ENCODE data around the gene CD70.
"Not testable (repeated sequence)": the region's sequence is repeated elsewhere in the genome, so short reads cannot be mapped to it uniquely, and the experiment has no call there.

CD70 gene

GRCh38 chr19:6551607-6552450, 39.1 kb downstream of the CD70 start:
- no peaks in the 10 kb centered on the region for H3K9me3 ChIP-seq (replicated peaks; ENCODE audit: insufficient read depth, low read length)

GRCh38 chr19:6551091-6551490, 39.9 kb downstream of the CD70 start:
- Histone ChIP-seq H3K36me3 (replicated peaks; ENCODE audit: insufficient read depth, low read length) (no peaks in the 10 kb centered on the region), H3K9me2 (replicated peaks; ENCODE audit: insufficient read depth, low read length) (no peaks in the 10 kb centered on the region), H3K4me1 (ENCODE audit: low read length) (peaks cover 5% of the 10 kb centered on the region; the same call in 1 of the 2 replicates), H3K4me3 (ENCODE audit: low read length) (no peak overlapping the region), H3K9me3 (replicated peaks; ENCODE audit: insufficient read depth, low read length) (0 out of 2 replicates have a peak, but pooled peaks cover 4% of the 10 kb centered on the region), H3K27ac (ENCODE audit: low read length) (no peak overlapping the region), H4K20me1 (ENCODE audit: insufficient read depth, low read length) (no peaks in the 10 kb centered on the region), H3K27me3 (replicated peaks; ENCODE audit: insufficient read depth, low read length) (peaks cover 16% of the 10 kb centered on the region), H2AFZ (ENCODE audit: low read length) (no peak overlapping the region), H3K9ac (ENCODE audit: low read length) (no peak overlapping the region), H3F3A (ENCODE audit: insufficient read depth, low read length) (peaks cover 10% of the 10 kb centered on the region; the same call in 1 of the 2 replicates), H3K4me2 (ENCODE audit: low read depth, low read length) (no peak overlapping the region), H3K79me2 (ENCODE audit: low read length) (no peaks in the 10 kb centered on the region)
- no peak for TF ChIP-seq EZH2 (optimal IDR thresholded peaks at IDR 0.05; ENCODE audit: low read depth, low read length)
- no peak for TF ChIP-seq EZH2phosphoT487 (IDR thresholded peaks at IDR 0.05; ENCODE audit: low read length)
- no peak for TF ChIP-seq CTCF (IDR thresholded peaks at IDR 0.05; ENCODE audit: low read length)
- no peak for DNase-seq

More at GRCh38 chr19:6551607-6552450, 39.1 kb downstream of the CD70 start:
- Histone ChIP-seq H3K4me2 (ENCODE audit: low read depth, low read length) (0 out of 2 replicates have a peak overlapping the region, but pooled peaks have one; percentile 1), H3K79me2 (ENCODE audit: low read length) (no peaks in the 10 kb centered on the region), H3F3A (ENCODE audit: insufficient read depth, low read length) (peaks cover 10% of the 10 kb centered on the region; the same call in 1 of the 2 replicates), H3K4me3 (ENCODE audit: low read length) (no peak overlapping the region), H4K20me1 (ENCODE audit: insufficient read depth, low read length) (no peaks in the 10 kb centered on the region), H3K27ac (ENCODE audit: low read length) (no peak overlapping the region), H3K9ac (ENCODE audit: low read length) (no peak overlapping the region), H3K9me2 (replicated peaks; ENCODE audit: insufficient read depth, low read length) (no peaks in the 10 kb centered on the region), H3K4me1 (ENCODE audit: low read length) (peaks cover 10% of the 10 kb centered on the region), H3K36me3 (replicated peaks; ENCODE audit: insufficient read depth, low read length) (no peaks in the 10 kb centered on the region), H3K27me3 (replicated peaks; ENCODE audit: insufficient read depth, low read length) (peaks cover 8% of the 10 kb centered on the region; the same call in 1 of the 2 replicates), H2AFZ (ENCODE audit: low read length) (no peak overlapping the region)
- no peak for DNase-seq
- no peak for TF ChIP-seq EZH2phosphoT487 (IDR thresholded peaks at IDR 0.05; ENCODE audit: low read length)
- TF ChIP-seq CTCF (IDR thresholded peaks at IDR 0.05; ENCODE audit: low read length), result peak; percentile 20

- not testable (repeated sequence) for H3K9ac ChIP-seq (ENCODE audit: low read length); H3K36me3 ChIP-seq (replicated peaks; ENCODE audit: insufficient read depth, low read length); H4K20me1 ChIP-seq (ENCODE audit: insufficient read depth, low read length); H3K9me2 ChIP-seq (replicated peaks; ENCODE audit: insufficient read depth, low read length); H3K27ac ChIP-seq (ENCODE audit: low read length); H3K4me2 ChIP-seq (ENCODE audit: low read depth, low read length); H3K9me3 ChIP-seq (replicated peaks; ENCODE audit: insufficient read depth, low read length); H2AFZ ChIP-seq (ENCODE audit: low read length); H3K79me2 ChIP-seq (ENCODE audit: low read length); H3K4me1 ChIP-seq (ENCODE audit: low read length); H3K4me3 ChIP-seq (ENCODE audit: low read length); DNase-seq
- H3F3A ChIP-seq (ENCODE audit: insufficient read depth, low read length), result peaks cover 10% of the 10 kb centered on the region; the same call in 1 of the 2 replicates
- H3K27me3 ChIP-seq (replicated peaks; ENCODE audit: insufficient read depth, low read length), result peaks cover 17% of the 10 kb centered on the region
Observed at GRCh38 chr19:6550679-6551078, 40.3 kb downstream of the CD70 start.

GRCh38 chr19:6543866-6544347, 47.0 kb downstream of the CD70 start:
- no peak overlapping the region for H3K9ac ChIP-seq (ENCODE audit: low read length)
- H2AFZ ChIP-seq (ENCODE audit: low read length), result no peak overlapping the region
- no peak overlapping the region for H3K4me3 ChIP-seq (ENCODE audit: low read length)
- H3K9me2 ChIP-seq (replicated peaks; ENCODE audit: insufficient read depth, low read length), result no peaks in the 10 kb centered on the region
- no peaks in the 10 kb centered on the region for H4K20me1 ChIP-seq (ENCODE audit: insufficient read depth, low read length)
- H3K79me2 ChIP-seq (ENCODE audit: low read length), result no peaks in the 10 kb centered on the region
- peaks cover 22% of the 10 kb centered on the region for H3K27me3 ChIP-seq (replicated peaks; ENCODE audit: insufficient read depth, low read length)
- H3K4me1 ChIP-seq (ENCODE audit: low read length), result no peaks in the 10 kb centered on the region
- DNase-seq, result no peak
- TF ChIP-seq CTCF (IDR thresholded peaks at IDR 0.05; ENCODE audit: low read length) (no peak), EZH2 (optimal IDR thresholded peaks at IDR 0.05; ENCODE audit: low read depth, low read length) (no peak), EZH2phosphoT487 (IDR thresholded peaks at IDR 0.05; ENCODE audit: low read length) (no peak)
- 0 out of 2 replicates have a peak, but pooled peaks cover 5% of the 10 kb centered on the region for H3K9me3 ChIP-seq (replicated peaks; ENCODE audit: insufficient read depth, low read length)
- H3K27ac ChIP-seq (ENCODE audit: low read length), result no peak overlapping the region
- H3K36me3 ChIP-seq (replicated peaks; ENCODE audit: insufficient read depth, low read length), result no peaks in the 10 kb centered on the region
- H3K4me2 ChIP-seq (ENCODE audit: low read depth, low read length), result no peak overlapping the region
- H3F3A ChIP-seq (ENCODE audit: insufficient read depth, low read length), result peaks cover 6% of the 10 kb centered on the region; the same call in 1 of the 2 replicates

All from MM.1S (cell line).